ENCODE results near the gene IQCF6. TPM values are rescaled to one million over a fixed set of nuclear protein-coding genes. Genes with fewer than 3 reads are reported as not detected.
"Not testable (repeated sequence)": the region's sequence is repeated elsewhere in the genome, so short reads cannot be mapped to it uniquely, and the experiment has no call there.

The IQCF6 gene
- total and polyA plus RNA-seq, 2 donors (not counting 1 experiment from before 2014, with no cell fraction given) = not detected

DNA sequence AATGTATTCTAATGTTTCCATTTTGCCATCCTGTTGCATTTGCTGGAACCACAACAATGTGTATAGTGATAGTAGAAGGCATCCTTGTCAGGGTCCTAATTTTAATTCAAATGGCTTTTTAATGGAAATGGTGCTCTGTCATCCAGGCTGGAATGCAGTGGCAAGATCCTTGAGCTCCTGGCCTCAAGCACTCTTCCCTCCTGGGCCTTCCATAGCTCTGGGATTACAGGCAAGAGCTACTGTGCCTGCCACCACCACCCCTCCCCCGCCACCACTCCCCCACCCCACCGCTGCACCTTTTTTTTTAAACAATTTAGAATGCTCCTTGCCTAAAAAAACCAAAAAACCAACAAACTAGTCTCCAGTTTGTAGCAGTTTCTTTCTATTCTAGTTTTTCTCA is 15.2 kb upstream of the IQCF6 start:
- no peak for DNase-seq (ENCODE audit: low read depth in 2 of 2)
- Histone ChIP-seq H3K4me1 (ENCODE audit: control insufficient read depth, extremely low read depth, insufficient read depth, low read length) (no peaks in the 10 kb centered on the region), H3K9ac (ENCODE audit: insufficient read depth, low read length) (no peak overlapping the region), H2AFZ (ENCODE audit: low read length) (no peak overlapping the region), H3K79me2 (ENCODE audit: control insufficient read depth, insufficient read depth, low read length) (no peaks in the 10 kb centered on the region), H3K4me2 (ENCODE audit: extremely low read depth, insufficient read depth, low read length) (no peak overlapping the region), H3K9me3 (ENCODE audit: control insufficient read depth, insufficient read depth, low read depth, low read length) (no peaks in the 10 kb centered on the region), H3K27me3 (ENCODE audit: control insufficient read depth, insufficient read depth, low read length) (no peaks in the 10 kb centered on the region), H4K20me1 (ENCODE audit: control insufficient read depth, extremely low read depth, insufficient read depth, low read length) (no peaks in the 10 kb centered on the region), H3K36me3 (ENCODE audit: control insufficient read depth, insufficient read depth, low read length) (no peaks in the 10 kb centered on the region), H3K27ac (ENCODE audit: insufficient read depth, low read length) (no peak overlapping the region), H3K4me3 (replicated peaks in 1 of 4; ENCODE audit: control extremely low read depth in 1 of 4, insufficient read depth in 1 of 4, low read depth in 3 of 4, low read length in 4 of 4) (no peak overlapping the region)
- TF ChIP-seq EZH2 (IDR thresholded peaks at IDR 0.05; ENCODE audit: low read length, missing control alignments) = no peak
- TF ChIP-seq, protein P1, sequence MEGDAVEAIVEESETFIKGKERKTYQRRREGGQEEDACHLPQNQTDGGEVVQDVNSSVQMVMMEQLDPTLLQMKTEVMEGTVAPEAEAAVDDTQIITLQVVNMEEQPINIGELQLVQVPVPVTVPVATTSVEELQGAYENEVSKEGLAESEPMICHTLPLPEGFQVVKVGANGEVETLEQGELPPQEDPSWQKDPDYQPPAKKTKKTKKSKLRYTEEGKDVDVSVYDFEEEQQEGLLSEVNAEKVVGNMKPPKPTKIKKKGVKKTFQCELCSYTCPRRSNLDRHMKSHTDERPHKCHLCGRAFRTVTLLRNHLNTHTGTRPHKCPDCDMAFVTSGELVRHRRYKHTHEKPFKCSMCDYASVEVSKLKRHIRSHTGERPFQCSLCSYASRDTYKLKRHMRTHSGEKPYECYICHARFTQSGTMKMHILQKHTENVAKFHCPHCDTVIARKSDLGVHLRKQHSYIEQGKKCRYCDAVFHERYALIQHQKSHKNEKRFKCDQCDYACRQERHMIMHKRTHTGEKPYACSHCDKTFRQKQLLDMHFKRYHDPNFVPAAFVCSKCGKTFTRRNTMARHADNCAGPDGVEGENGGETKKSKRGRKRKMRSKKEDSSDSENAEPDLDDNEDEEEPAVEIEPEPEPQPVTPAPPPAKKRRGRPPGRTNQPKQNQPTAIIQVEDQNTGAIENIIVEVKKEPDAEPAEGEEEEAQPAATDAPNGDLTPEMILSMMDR (conservative IDR thresholded peaks at IDR 0.05 in 1 of 2, IDR thresholded peaks at IDR 0.05 in 1 of 2; ENCODE audit: low read depth in 1 of 2, low read length in 2 of 2) = no peak

DNA sequence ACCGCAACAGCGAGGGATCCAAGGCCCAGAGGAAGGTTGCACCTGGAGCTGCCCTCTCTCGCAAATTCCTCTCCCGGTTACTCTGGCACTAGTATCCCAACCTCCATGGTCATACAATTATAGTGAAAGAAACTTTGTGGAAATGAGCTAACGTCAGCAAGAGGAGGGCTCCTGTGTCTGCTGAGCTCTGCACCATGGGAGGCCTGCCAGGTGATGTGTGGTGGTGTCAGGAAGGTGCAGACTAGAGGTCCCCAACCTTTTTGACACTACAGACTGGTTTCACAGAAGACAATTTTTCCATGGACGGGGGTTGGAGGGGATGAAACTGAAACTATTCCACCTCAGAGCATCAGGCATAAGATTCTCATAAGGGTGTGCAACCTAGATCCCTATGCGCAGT is 13.2 kb upstream of the IQCF6 start:
- Histone ChIP-seq H3K27me3 (ENCODE audit: control insufficient read depth, insufficient read depth, low read length) (no peaks in the 10 kb centered on the region), H3K4me1 (ENCODE audit: control insufficient read depth, extremely low read depth, insufficient read depth, low read length) (no peaks in the 10 kb centered on the region), H3K9ac (ENCODE audit: insufficient read depth, low read length) (no peak overlapping the region), H3K79me2 (ENCODE audit: control insufficient read depth, insufficient read depth, low read length) (no peaks in the 10 kb centered on the region), H3K27ac (ENCODE audit: insufficient read depth, low read length) (no peak overlapping the region), H4K20me1 (ENCODE audit: control insufficient read depth, extremely low read depth, insufficient read depth, low read length) (no peaks in the 10 kb centered on the region), H3K36me3 (ENCODE audit: control insufficient read depth, insufficient read depth, low read length) (no peaks in the 10 kb centered on the region), H3K9me3 (ENCODE audit: control insufficient read depth, insufficient read depth, low read depth, low read length) (no peaks in the 10 kb centered on the region), H2AFZ (ENCODE audit: low read length) (no peak overlapping the region), H3K4me3 (replicated peaks in 1 of 4; ENCODE audit: control extremely low read depth in 1 of 4, insufficient read depth in 1 of 4, low read depth in 3 of 4, low read length in 4 of 4) (no peak overlapping the region), H3K4me2 (ENCODE audit: extremely low read depth, insufficient read depth, low read length) (no peak overlapping the region)
- TF ChIP-seq, protein P1 (conservative IDR thresholded peaks at IDR 0.05 in 1 of 2, IDR thresholded peaks at IDR 0.05 in 1 of 2; ENCODE audit: low read depth in 1 of 2, low read length in 2 of 2) = no peak
- TF ChIP-seq EZH2 (IDR thresholded peaks at IDR 0.05; ENCODE audit: low read length, missing control alignments) = no peak
- DNase-seq (ENCODE audit: low read depth in 2 of 2) = no peak

DNA sequence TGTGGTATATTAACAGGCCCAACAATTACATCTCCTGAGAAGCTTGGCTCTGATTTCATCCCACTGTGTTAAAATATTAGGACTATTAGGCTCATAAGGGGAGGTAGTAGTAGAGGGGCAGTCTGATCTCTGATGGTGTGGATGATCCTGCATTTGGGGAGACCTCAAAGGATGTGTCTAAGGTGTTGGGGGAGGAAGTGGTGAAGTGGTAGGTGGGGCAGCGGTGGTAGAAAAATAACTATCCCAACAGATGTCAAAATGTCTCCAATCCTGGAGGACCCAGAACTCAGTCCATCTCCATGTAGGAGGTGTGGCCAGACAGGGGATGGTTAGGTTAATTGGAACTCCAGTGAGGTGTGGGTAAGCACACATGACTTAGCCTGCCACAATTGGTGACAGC is 10.4 kb upstream of the IQCF6 start:
- H2AFZ ChIP-seq (ENCODE audit: low read length) = no peak overlapping the region
- no peaks in the 10 kb centered on the region for H3K36me3 ChIP-seq (ENCODE audit: control insufficient read depth, insufficient read depth, low read length)
- H3K9me3 ChIP-seq (ENCODE audit: control insufficient read depth, insufficient read depth, low read depth, low read length) = no peaks in the 10 kb centered on the region
- H3K9ac ChIP-seq (ENCODE audit: insufficient read depth, low read length) = no peak overlapping the region
- no peak overlapping the region for H3K27ac ChIP-seq (ENCODE audit: insufficient read depth, low read length)
- H3K79me2 ChIP-seq (ENCODE audit: control insufficient read depth, insufficient read depth, low read length) = no peaks in the 10 kb centered on the region
- H3K4me2 ChIP-seq (ENCODE audit: extremely low read depth, insufficient read depth, low read length) = no peak overlapping the region
- H3K4me1 ChIP-seq (ENCODE audit: control insufficient read depth, extremely low read depth, insufficient read depth, low read length) = no peaks in the 10 kb centered on the region
- no peaks in the 10 kb centered on the region for H4K20me1 ChIP-seq (ENCODE audit: control insufficient read depth, extremely low read depth, insufficient read depth, low read length)
- no peak for TF ChIP-seq EZH2 (IDR thresholded peaks at IDR 0.05; ENCODE audit: low read length, missing control alignments)
- TF ChIP-seq, protein P1 (conservative IDR thresholded peaks at IDR 0.05 in 1 of 2, IDR thresholded peaks at IDR 0.05 in 1 of 2; ENCODE audit: low read depth in 1 of 2, low read length in 2 of 2) = no peak
- H3K27me3 ChIP-seq (ENCODE audit: control insufficient read depth, insufficient read depth, low read length) = no peaks in the 10 kb centered on the region
- no peak overlapping the region for H3K4me3 ChIP-seq (replicated peaks in 1 of 4; ENCODE audit: control extremely low read depth in 1 of 4, insufficient read depth in 1 of 4, low read depth in 3 of 4, low read length in 4 of 4)
- no peak for DNase-seq (ENCODE audit: low read depth in 2 of 2)

DNA sequence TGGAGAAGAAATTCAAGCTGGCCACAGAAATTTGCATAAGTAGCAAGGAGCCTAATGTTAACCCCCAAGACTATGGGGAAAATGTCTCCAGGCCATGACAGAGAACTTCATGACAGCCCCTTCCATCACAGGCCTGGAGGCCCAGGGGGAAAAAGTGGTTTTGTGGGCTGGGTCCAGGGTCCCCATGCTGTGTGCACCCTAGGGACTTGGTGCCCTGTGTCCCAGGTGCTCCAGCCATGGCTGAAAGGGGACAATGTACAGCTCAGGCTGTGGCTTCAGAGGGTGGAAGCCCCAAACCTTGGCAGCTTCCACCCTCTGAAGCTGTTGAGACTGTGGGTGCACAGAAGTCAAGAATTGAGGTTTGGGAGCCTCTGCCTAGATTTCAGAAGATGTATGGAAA is 8.5 kb upstream of the IQCF6 start:
- not testable (repeated sequence) for H3K4me3 ChIP-seq (replicated peaks in 1 of 4; ENCODE audit: control extremely low read depth in 1 of 4, insufficient read depth in 1 of 4, low read depth in 3 of 4, low read length in 4 of 4); H3K4me2 ChIP-seq (ENCODE audit: extremely low read depth, insufficient read depth, low read length); H3K27me3 ChIP-seq (ENCODE audit: control insufficient read depth, insufficient read depth, low read length); H3K9ac ChIP-seq (ENCODE audit: insufficient read depth, low read length); H2AFZ ChIP-seq (ENCODE audit: low read length); DNase-seq (ENCODE audit: low read depth in 2 of 2); H4K20me1 ChIP-seq (ENCODE audit: control insufficient read depth, extremely low read depth, insufficient read depth, low read length); H3K4me1 ChIP-seq (ENCODE audit: control insufficient read depth, extremely low read depth, insufficient read depth, low read length); H3K27ac ChIP-seq (ENCODE audit: insufficient read depth, low read length); H3K36me3 ChIP-seq (ENCODE audit: control insufficient read depth, insufficient read depth, low read length); H3K9me3 ChIP-seq (ENCODE audit: control insufficient read depth, insufficient read depth, low read depth, low read length); H3K79me2 ChIP-seq (ENCODE audit: control insufficient read depth, insufficient read depth, low read length)

Data from fibroblast of lung (primary cell).